KBM-7 (cell line): ENCODE data around the gene EGFR.

Experiments used
- DNase-seq: peaks from one replicate; pipeline ENCODE4 v3.0.0-alpha.2; 2015
- in situ Hi-C: fragments of 300-500 bp; cut with MboI; formaldehyde crosslinking; loops from 2 replicates; pipeline ENCODE4 v1.14.3; 2020; ENCODE audit warnings: low sequenced_read_pairs, low pct_unique_long_range_greater_than_20kb, mixed read lengths

Gene EGFR

GRCh38 chr7:55092975-55093373, 74.2 kb downstream of the EGFR start:
- no peak for DNase-seq
- in situ Hi-C loops = no loop called here

- in situ Hi-C loops = no loop called here
- no peak for DNase-seq
Observed at GRCh38 chr7:55093674-55094073, 74.9 kb downstream of the EGFR start.

- in situ Hi-C loops = no loop called here
- DNase-seq = no peak
Observed at GRCh38 chr7:55094092-55094690, 75.4 kb downstream of the EGFR start.

- no peak for DNase-seq
- in situ Hi-C loops = no loop called here
Observed at GRCh38 chr7:55095672-55096071, 76.9 kb downstream of the EGFR start.

GRCh38 chr7:55096323-55096722, 77.5 kb downstream of the EGFR start:
- DNase-seq = no peak
- in situ Hi-C loops = no loop called here

GRCh38 chr7:55097100-55097499, 78.3 kb downstream of the EGFR start:
- in situ Hi-C loops = no loop called here
- no peak for DNase-seq

GRCh38 chr7:55099066-55099820, 80.4 kb downstream of the EGFR start:
- in situ Hi-C loops = no loop called here

GRCh38 chr7:55099821-55100543, 81.2 kb downstream of the EGFR start:
- in situ Hi-C loops = no loop called here
- DNase-seq = no peak

More at GRCh38 chr7:55099066-55099820, 80.4 kb downstream of the EGFR start:
- no peak for DNase-seq

- in situ Hi-C loops = no loop called here
- no peak for DNase-seq
Observed at GRCh38 chr7:55100544-55101327, 81.9 kb downstream of the EGFR start.

- no peak for DNase-seq
- in situ Hi-C loops = no loop called here
Observed at GRCh38 chr7:55101359-55101758, 82.5 kb downstream of the EGFR start.

GRCh38 chr7:55104123-55104522, 85.3 kb downstream of the EGFR start:
- no peak for DNase-seq
- in situ Hi-C loops = no loop called here

GRCh38 chr7:55104712-55105433, 86.1 kb downstream of the EGFR start:
- in situ Hi-C loops = no loop called here
- no peak for DNase-seq

- DNase-seq = no peak
- in situ Hi-C loops = no loop called here
Observed at GRCh38 chr7:55105952-55106351, 87.1 kb downstream of the EGFR start.

- in situ Hi-C loops = no loop called here
- DNase-seq = no peak
Observed at GRCh38 chr7:55107946-55108345, 89.1 kb downstream of the EGFR start.

GRCh38 chr7:55108401-55108800, 89.6 kb downstream of the EGFR start:
- DNase-seq = no peak
- in situ Hi-C loops = no loop called here

GRCh38 chr7:55108818-55109217, 90.0 kb downstream of the EGFR start:
- DNase-seq = no peak
- in situ Hi-C loops = no loop called here

GRCh38 chr7:55109404-55110167, 90.8 kb downstream of the EGFR start:
- in situ Hi-C loops = no loop called here
- no peak for DNase-seq

- in situ Hi-C loops = no loop called here
- DNase-seq = no peak
Observed at GRCh38 chr7:55110282-55110992, 91.6 kb downstream of the EGFR start.
